Breast epithelium (tissue), 3 donors: ENCODE measurements around the gene POU5F1.

ENCODE experiments used
- POLR2A ChIP-seq: fragments of 450-650 bp; IDR thresholded peaks from one replicate; pipeline ENCODE4 v1.6.1; 2016; ENCODE audit warnings: antibody characterized with exemption, mild to moderate bottlenecking, moderate library complexity
- TF ChIP-seq, protein P1 (sequence below), 3 donors: fragments of 450-650 bp; IDR thresholded peaks; one replicate each; pipeline ENCODE4 v1.5.1; 2016 to 2017; ENCODE audit warnings: antibody characterized with exemption in 3 of 3, mild to moderate bottlenecking in 3 of 3, moderate library complexity in 3 of 3

DNA sequence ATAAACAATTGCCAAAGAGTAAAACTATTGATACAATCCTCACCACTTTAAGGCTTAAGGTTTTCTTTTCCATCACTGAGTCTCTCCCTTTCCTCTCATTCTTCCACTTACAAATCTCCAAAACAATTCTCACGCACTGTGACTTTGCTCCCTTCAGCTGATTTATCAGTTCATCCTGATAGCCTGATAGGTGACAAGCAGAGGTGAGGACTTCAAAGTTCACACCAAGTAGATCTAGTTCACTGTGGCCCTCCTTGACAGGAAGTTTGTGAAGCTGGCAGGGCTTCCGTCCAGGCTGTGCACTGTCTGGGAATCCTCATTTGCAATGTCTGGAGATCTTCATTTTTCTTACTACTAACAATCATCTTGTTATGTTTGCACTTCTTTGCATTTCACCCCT lies 35.2 kb upstream of the POU5F1 start:
- TF ChIP-seq, protein P1, sequence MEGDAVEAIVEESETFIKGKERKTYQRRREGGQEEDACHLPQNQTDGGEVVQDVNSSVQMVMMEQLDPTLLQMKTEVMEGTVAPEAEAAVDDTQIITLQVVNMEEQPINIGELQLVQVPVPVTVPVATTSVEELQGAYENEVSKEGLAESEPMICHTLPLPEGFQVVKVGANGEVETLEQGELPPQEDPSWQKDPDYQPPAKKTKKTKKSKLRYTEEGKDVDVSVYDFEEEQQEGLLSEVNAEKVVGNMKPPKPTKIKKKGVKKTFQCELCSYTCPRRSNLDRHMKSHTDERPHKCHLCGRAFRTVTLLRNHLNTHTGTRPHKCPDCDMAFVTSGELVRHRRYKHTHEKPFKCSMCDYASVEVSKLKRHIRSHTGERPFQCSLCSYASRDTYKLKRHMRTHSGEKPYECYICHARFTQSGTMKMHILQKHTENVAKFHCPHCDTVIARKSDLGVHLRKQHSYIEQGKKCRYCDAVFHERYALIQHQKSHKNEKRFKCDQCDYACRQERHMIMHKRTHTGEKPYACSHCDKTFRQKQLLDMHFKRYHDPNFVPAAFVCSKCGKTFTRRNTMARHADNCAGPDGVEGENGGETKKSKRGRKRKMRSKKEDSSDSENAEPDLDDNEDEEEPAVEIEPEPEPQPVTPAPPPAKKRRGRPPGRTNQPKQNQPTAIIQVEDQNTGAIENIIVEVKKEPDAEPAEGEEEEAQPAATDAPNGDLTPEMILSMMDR (IDR thresholded peaks at IDR 0.05) = no peak
- no peak for TF ChIP-seq POLR2A
